Tibial nerve (tissue), 3 donors: Measurements from ENCODE around the gene C2CD5.

ENCODE experiments used
- CTCF ChIP-seq, 5 experiments: fragments of 200-600 bp in 3 of 5; fragments of 450-650 bp in 2 of 5; sonication (generic) in 3 of 5; IDR thresholded peaks; one replicate each; pipeline ENCODE4 v1.5.1; 2016 to 2019; ENCODE audit warnings: antibody characterized with exemption in 5 of 5, mild to moderate bottlenecking in 3 of 5, moderate library complexity in 2 of 5
- POLR2A ChIP-seq, 2 donors: fragments of 450-650 bp; IDR thresholded peaks; one replicate each; pipeline ENCODE4 v1.6.1; 2017; ENCODE audit warnings: antibody characterized with exemption in 2 of 2, mild to moderate bottlenecking in 2 of 2, moderate library complexity in 2 of 2

GRCh38 chr12:22447223-22447622 lies 97.1 kb downstream of the C2CD5 start:
- no peak for TF ChIP-seq CTCF (IDR thresholded peaks at IDR 0.05)
- no peak for TF ChIP-seq POLR2A (IDR thresholded peaks at IDR 0.05)
